Forelimb muscle (tissue), 1 donor: ENCODE measurements around the gene MRPL36. TPM values are rescaled to one million over a fixed set of nuclear protein-coding genes. Genes with fewer than 3 reads are reported as not detected.
A peak's percentile ranks its signal among the peaks of the same experiment; 100 is the strongest.
"Not testable (repeated sequence)": the region's sequence is repeated elsewhere in the genome, so short reads cannot be mapped to it uniquely, and the experiment has no call there.

Source experiments
- DNase-seq: peaks from one replicate; pipeline ENCODE4 v3.0.0-alpha.2; 2013; ENCODE audit warnings: low read depth
- polyA plus RNA-seq: library from polyadenylated mRNA; unstranded; fragments of 120-200 nt; gene quantifications from one replicate; pipeline ENCODE4 v1.2.1, GENCODE V29; 2013; ENCODE audit not compliant: insufficient read length

The MRPL36 gene
- polyA plus RNA-seq = 30.9 TPM

DNA sequence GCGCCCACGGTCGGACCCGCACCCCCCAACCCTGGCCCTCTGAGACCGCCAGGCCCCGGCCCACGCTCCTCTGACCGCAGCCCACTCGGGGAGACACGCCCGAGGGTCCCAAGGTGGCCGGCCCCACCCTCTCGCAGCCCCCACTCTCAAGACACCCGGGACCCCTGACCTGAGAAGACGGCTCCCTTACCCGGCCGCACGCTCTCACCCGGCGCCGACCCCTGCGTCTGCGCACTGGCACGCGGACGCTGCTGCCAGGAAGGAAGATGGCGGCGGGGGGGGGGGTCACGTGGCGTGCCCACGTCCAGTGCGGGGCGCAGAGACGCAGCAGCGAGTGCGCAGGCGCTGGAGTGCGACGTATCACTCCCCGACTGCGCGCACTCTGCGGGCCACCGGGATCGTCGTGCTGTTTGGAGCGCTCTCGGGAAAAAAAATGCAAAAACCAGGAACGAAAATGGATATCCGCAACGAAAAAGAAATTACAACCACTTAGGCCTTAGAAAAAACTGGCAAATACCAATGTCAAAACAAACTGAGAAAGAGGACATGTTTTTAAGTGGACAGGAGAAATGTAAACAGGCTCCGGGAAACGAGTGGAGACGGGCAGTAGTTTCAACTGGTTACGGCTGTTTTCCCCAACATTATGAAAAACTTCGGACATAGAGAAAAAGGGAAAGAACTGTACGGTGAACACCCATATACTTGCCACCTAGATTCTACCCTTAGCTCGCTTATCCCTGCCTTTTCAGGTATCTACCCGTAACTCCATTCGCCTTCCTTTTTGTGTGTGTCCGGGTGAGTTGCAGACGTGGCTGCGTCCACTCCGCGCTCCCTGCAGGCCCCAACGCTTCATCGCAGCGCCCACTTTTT, at the start of gene MRPL36:
TSS of gene MRPL36 (minus strand) at position 236 of the 870 bp plus-strand sequence. CDS start 902 bp downstream, outside the sequence.
- DNase-seq = peak; percentile 58

GRCh38 chr5:1847611-1848010, 48.0 kb upstream of the MRPL36 start:
- no peak for DNase-seq

- no peak for DNase-seq
Observed at GRCh38 chr5:1847056-1847455, 47.4 kb upstream of the MRPL36 start.

DNA sequence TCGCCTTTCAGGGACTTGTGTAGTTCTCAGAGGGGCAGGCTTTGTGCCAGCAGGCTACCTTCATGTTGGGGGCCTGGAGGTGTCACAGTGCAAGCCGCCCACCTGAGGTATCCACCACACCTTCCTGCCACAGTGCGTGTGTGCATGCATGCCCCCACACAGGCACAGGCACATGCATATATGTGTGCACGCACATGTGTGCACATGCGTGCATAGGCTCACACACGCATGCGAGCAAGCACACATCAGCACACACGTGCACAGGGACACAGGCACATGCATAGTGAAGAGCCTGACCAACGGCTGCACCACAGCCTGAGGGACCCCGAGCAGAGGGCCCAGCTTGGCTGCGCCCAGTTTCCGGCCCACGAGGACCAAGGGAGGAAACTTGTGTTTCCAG, 46.9 kb upstream of the MRPL36 start:
- no peak for DNase-seq

DNA sequence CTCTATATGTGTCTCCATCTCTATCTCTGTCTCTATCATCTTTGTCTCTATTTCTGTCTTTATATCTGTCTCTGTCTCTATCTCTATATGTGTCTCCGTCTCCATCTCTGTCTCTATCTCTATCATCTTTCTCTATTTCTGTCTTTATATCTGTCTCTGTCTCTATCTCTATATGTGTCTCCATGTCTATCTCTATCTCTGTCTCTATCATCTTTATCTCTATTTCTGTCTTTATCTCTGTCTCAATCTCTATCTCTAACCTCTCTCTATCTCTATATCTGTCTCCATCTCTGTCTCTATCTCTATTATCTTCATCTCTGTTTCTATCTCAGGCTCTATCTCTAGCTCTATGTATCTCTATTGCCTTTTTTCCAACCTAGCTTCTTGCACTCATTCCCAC, 46.1 kb upstream of the MRPL36 start:
- DNase-seq = no peak

GRCh38 chr5:1844708-1845436, 45.2 kb upstream of the MRPL36 start:
- no peak for DNase-seq

DNA sequence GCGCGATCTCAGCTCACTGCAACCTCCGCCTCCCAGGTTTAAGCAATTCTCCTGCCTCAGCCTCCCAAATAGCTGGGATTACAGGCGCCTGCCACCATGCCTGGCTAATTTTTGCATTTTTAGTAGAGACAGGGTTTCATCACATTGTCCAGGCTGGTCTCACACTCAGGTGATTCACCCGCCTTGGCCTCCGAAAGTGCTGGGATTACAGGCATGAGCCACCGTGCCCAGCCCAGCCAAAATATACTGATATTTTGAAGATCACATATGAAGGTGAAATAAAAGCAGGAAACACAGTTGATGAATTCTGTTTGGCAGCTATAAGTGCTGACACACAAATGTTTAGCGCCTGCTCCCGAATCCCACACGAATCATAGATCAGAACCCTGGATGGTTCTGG, 44.1 kb upstream of the MRPL36 start:
- DNase-seq = not testable (repeated sequence)

GRCh38 chr5:1842004-1842819, 42.6 kb upstream of the MRPL36 start:
- DNase-seq = no peak

DNA sequence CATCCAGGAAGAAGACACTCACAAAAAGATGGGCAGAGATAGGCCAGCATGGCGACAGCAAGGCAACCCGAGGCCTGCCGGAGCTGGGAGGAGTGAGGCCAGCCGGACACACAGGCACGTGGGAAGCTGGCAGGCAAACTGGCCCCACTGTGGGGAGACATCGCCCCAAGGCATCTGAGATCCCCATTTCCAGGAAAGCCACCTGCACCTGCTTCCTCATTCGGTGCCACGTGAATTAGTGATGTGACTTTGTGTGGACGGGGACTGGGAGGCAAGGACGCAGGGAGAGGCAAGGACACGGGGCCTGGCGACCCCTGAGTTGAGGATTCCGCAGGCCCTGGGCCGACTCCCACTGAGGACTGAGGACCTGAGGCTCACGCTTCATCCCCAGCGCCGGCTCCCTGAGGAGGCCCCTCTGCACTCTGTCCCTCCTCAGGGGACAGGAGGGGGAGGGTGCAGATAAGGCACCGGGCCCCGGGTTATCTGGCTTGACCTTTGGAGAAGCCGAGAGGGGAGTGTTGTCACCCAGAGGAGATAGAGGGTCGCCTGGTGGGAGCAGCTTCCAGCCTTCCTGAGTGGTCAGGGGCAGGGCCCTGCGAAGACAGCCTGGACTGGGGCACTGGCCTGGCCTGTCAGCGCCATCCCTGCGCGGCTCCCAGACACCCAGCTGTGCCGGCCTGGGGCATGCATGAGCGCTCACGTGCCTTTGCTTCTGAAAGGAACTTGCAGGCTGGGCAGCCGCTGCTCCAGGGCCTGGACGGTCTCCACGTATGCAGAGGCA, 41.3 kb upstream of the MRPL36 start:
- DNase-seq = no peak

DNA sequence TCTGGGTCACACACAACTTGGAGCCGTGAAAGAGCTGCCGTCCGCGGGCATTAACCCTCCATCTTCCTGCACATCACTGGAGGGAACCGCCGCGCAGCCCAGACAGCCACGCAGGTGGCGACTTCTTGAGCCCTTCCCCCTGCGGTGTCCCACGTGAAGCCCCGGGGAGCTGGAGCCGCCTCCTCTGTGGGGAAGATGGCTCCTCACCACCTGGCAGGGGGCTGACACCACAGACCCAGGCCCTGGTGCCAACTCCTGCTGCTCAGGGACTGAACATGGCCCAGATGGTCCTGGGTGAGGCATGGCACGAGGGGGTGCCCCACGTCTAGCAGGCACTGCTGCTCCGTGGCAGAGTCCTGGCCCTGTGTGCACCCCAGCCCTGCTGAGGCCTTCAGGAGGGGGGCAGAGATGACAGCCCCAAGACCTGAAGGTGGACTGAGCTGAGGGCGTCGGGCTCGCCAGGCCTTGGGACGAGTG, 40.5 kb upstream of the MRPL36 start:
- no peak for DNase-seq

DNA sequence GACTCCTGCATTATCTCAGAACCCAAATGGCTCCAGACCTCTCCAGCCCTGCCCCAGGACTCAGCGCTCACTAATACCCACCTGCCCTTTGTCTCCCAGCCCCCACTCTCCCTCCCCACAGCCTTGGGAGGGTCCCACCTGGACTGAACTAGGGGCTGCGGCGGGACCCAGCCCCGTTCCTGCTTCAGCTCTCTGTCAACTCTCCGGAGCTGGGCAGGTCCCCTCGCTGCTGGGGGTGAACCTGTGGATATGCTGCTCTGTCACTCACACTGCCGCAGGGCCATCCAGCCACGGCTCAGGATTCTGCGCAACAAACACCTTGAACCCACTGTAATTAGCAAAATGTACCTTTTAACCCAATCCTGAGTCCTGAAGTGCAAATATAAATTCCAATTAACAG, 38.4 kb upstream of the MRPL36 start:
- DNase-seq = no peak

DNA sequence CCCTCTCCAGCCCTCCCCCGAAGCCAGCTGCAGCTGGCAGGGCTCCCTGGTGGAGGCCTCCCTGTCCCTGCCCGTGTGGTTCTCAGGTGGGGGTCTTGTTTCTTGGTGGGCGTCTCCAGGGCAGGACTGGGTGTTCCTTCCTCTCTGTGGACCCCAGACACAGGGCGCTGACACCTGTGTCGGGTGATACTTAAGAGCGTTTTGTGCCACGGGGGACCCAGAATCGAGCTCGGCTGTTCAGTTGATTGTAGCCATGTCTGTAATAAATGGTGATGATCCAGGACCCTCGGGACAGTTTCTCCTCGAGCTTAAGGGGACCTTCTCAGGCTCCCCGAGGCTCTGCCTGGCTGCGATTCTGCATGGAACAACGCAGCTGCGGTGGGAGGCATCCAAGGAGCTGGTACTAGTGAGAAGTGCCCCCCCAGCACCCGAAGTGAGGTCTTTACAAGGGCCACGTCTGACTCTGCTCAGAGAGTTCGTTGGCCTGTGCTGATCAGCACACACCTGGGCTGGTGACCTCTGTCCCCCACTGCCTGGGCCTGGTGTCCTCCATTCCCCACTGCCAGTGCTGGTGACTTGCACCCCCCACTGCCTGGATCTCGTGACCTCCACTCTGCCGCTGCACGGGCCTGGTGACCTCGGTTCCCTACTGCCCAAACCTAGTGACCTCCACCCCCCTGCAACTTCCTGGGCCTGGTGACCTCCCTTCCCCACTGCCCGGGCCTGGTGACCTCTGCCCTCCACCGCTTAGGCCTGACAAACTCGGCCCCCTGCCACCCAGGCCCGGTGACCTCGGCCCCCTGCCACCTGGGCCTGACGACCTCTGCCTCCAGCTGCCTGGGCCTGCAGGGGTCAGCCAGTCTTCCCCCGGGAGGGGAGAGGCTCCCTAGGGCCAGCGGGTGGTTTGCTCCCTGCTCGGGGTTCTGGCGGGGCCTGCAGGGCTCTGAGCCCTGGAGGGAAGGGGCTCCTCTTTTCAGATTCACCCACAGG, 37.5 kb upstream of the MRPL36 start:
- no peak for DNase-seq

DNA sequence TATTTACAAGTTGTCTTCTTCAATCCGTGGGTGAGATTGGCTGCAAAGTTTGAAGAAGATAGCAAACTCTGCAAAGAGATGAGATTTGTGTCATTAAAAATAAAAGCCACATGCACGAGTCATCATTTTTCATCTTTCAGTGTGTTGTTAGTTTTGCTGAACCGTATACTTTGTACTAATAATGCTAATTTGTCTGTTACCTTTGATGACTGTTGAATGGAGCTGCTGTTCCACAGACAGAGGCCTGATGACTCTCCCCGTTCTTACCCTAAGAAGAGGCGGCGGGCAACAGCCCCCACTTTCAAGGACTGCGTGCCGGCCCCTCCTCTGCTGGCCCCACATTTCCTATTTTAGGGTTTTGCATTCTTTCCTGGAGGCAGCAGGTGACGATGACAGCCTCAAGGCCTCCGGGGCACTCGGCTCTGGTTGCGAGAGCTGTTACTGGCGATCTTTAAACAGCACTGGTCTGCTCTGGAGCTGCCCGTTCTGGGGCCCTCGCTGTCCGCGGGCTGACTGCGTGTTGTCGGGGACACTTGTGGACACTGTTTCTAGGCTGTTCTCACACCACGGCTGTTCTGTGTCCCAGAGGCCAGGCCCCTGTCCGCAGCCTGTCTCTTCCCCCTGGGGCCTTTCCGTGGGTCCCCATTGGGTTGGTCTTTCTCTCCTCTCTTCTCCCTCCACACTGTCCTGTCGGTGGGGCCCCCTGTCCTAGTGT, 36.7 kb upstream of the MRPL36 start:
- no peak for DNase-seq

DNA sequence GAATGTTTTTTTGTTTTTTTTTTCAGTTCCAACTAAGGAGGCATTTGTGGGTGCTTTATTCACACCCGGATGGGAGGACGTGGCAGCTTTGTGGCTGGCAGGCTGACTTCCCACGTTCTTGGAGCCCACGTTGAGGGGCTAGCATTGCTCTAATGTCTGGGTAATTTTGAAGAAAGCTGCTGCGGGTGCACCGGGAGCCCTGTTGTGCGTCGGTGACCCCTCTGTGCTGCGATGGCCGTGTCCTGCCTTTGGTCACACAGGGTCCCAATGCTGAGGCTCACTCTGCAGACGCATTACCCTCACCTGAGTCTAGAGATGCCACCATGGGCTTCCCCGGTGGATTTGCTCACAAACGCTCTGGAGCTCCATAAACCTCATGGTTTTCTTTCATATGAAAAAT, 35.8 kb upstream of the MRPL36 start:
- DNase-seq = no peak

DNA sequence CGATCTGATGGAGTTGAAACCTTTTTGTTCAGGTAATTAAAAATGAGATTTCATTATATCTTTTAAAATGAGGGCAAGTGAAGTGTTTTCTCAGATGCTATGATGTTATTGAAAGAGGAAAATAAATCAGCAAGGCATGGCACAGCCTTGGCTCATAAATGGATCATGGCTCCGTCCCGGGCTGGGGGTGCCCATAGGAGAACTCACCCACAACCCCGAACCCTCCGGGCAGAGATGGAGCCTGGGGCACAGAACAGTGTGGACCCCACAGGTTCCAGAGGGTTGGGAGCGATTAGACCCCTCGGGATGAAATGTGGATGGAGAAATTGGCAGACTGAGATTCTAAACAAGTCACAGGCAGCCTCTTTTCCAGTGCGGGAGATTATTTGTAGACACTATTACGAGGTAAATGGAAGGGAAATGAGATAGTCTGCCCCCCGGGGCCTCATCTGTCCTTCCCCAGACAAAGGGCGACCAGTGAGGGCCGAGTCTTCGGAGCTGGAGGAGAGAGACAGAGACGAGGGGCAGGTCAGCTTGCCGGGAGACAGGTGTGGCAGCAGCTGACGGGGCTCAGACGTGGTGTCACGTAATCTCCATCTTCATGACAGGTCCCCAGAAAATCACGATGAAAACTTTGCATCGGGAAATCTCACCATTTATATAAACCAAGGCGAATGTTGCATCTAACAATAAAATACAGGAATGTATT, 35.2 kb upstream of the MRPL36 start:
- no peak for DNase-seq

DNA sequence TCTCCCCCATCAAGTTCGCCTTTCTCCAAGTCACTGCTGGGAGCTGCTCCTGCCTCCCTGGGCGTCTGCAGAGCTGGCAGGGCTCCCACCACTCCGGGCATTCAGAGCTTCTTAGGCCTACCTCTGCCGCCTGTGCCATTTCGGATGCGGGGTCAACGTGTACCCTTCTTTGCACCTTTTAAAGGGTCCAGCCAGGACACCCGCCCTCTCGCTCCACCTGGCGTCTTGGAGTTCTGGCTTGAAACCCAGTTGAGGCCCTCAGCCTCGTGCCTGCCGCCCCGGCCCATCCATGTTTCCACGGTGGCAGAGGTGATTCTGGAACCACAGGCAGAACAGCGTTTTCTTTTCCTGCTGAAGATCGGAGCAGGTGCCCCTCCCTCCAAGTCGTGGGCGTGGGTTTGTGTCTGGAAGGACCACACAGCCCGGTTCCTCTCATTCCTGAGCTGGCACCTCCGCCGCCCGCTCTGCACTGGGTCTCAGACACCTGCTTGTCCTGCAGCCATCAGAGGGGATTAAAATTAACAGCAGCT, 34.5 kb upstream of the MRPL36 start:
- DNase-seq = no peak

DNA sequence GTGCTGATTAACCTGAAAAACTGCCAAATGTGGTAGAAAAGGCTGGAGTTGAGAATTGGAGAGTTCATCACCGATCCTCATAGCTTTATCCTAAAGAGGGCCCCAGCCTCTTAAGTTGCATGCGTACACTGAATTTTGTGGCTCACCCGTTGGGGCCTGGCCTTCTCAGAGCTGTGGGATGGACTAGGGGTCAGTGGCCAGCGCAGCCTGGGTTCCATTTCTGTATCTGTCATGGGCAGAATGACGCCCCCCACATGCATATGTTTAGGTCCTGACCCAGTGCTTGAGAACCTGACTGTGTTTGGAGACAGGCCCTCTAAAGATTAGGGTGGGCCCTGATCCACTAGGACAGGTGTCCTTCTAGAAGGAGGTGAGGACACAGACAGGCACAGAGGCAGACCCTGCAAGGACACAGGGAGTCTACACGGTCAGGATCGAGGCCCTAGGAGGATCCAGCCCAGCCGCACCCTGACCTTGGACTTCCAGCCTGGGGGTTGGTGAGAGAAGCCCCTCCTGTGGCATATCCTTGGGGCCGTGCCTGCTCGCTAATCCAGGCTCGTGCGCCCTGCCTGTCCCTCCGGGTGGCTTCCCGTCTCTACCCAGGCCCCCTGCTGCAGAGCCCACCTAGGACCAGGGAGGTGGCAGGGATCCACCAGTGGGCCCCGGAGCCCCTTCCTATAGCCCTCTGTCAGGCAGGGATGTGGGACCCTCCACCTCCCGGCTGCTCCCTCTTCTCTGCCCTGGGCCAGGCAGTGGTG, 33.8 kb upstream of the MRPL36 start:
- no peak for DNase-seq
